Fibroblast of mammary gland (primary cell): ENCODE measurements around the gene SSU72.

ENCODE experiments used
- DNase-seq: peaks from one replicate; pipeline ENCODE4 v3.0.0-alpha.2; 2010; ENCODE audit warnings: low read depth
- H3K4me3 ChIP-seq: 2 replicates; pipeline ENCODE4 v1.5.1; 2011; ENCODE audit warnings: low read depth, mild to moderate bottlenecking, low read length, moderate library complexity; ENCODE audit not compliant: control insufficient read depth
- TF ChIP-seq, protein P1 (sequence below): conservative IDR thresholded peaks from 2 replicates; pipeline ENCODE4 v1.5.1; 2011; ENCODE audit warnings: low read depth, low read length, inconsistent platforms; ENCODE audit not compliant: control insufficient read depth, insufficient read depth

SSU72 gene

DNA sequence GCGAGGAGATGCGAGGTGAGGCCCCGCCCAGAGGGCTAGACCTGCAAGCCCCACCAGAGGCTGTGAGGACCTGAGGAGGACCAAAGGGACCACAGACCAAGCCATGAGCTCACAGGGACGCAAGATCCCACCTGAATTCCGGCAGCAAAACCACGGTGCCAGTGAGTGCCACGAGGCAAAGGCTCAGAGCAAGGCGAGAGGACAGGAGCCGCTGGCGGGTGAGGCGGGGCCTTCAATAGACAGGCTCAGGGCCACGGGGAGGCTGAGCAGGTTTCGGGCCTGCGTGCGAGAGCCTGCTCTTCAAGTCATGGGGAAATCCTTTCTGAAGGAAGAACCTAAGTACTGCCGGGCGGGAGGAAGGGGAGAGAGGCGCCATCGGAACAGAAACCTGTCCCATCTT lies 27.2 kb downstream of the SSU72 start:
- TF ChIP-seq, protein P1, sequence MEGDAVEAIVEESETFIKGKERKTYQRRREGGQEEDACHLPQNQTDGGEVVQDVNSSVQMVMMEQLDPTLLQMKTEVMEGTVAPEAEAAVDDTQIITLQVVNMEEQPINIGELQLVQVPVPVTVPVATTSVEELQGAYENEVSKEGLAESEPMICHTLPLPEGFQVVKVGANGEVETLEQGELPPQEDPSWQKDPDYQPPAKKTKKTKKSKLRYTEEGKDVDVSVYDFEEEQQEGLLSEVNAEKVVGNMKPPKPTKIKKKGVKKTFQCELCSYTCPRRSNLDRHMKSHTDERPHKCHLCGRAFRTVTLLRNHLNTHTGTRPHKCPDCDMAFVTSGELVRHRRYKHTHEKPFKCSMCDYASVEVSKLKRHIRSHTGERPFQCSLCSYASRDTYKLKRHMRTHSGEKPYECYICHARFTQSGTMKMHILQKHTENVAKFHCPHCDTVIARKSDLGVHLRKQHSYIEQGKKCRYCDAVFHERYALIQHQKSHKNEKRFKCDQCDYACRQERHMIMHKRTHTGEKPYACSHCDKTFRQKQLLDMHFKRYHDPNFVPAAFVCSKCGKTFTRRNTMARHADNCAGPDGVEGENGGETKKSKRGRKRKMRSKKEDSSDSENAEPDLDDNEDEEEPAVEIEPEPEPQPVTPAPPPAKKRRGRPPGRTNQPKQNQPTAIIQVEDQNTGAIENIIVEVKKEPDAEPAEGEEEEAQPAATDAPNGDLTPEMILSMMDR: no peak

DNA sequence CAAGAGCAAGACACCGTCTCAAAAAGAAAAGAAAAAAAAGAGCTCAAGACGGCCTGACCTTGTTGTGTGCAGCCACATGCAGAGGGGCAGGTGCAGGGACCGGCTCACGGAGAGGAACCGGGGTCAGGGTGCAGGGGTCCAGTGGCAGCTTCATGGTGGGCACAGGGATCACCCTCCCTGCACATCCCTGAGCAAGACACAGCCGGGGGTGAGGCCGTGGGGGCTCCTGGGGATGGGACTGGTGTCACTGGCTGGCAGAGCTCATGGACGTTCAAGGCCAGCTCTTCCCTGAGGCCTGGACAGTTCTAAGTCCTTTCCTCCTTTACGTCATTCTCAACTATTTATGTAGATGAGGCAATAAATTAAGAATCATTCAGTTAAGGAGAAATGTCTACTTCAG lies 27.7 kb downstream of the SSU72 start:
- no peak overlapping the region for H3K4me3 ChIP-seq
- no peak for DNase-seq
- TF ChIP-seq, protein P1: no peak

More for the DNA sequence above, 27.2 kb downstream of the SSU72 start:
- no peak for DNase-seq
- no peak overlapping the region for H3K4me3 ChIP-seq

DNA sequence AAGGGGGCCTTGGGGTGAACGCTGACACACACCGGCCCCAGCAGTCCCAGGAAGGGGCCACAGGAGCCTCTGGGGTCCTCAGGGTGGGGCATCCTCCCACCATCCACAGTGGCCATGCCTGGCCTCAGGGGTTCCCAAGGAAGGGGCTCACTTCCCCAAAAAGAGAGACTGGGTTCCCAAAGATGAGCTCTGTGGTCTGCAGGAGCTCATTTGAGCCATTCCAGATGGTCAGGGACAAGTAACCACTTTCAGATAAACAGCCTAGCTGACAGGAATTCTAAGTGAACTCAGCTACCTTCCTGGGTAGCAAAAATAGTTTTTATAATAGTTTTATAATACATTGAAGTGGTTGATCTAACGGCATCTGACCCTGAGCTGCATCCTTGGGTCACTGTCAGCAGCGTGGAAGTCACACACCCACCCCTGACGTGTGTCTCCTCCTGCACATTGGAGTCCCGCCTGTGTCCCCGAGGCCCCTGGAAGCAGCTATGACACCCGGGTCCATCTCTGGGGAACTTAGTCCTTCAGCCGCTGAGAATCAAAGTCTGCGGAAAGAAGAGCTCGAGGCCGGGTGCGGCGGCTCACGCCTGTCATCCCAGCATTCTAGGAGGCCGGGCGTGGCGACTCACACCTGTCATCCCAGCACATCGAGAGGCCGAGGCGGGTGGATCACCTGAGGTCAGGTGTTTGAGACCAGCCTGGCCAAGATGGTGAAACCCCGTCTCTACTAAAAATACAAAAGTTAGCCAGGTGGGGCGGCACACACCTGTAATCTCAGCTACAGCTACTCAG lies 28.5 kb downstream of the SSU72 start:
- no peak overlapping the region for H3K4me3 ChIP-seq
- TF ChIP-seq, protein P1: no peak
- no peak for DNase-seq

DNA sequence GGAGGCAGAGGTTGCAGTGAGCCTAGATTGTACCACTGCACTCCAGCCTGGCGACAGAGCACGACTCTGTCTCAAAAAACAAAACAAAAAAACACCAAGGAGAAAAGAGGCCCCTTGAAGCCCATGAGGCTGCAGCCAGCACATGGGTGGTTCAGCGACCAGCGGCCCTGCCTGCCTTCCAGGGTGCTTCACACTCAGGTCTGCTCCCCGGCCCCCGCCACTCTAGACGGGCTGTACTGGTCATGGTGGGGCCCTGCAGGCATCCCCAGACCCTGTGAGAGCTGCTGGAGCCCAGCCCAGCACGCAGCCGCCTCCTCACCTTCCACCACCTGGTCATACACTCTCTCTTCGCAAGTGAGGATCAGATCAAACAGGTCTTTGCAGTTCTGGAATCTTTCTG lies 30.1 kb downstream of the SSU72 start:
- DNase-seq: no peak
- no peak overlapping the region for H3K4me3 ChIP-seq
- TF ChIP-seq, protein P1: no peak

DNA sequence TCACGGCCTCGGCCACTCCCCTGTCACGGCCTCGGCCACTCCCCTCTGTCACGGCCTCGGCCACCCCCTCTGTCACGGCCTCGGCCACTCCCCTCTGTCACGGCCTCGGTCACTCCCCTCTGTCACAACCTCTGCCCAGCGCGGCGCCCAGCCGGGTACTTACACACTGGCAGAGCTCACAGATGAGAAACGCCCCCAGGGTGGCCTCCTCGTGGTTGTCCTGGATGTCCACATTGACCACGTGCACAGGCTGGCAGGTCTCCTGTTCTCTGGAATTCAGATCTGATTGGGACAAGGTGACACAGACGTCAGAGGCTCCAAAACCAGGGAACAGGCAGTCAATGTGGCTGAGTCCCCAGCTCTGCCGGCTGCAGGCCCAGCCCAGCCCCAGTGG lies 31.0 kb downstream of the SSU72 start:
- H3K4me3 ChIP-seq: no peak overlapping the region
- no peak for DNase-seq
- TF ChIP-seq, protein P1: no peak

DNA sequence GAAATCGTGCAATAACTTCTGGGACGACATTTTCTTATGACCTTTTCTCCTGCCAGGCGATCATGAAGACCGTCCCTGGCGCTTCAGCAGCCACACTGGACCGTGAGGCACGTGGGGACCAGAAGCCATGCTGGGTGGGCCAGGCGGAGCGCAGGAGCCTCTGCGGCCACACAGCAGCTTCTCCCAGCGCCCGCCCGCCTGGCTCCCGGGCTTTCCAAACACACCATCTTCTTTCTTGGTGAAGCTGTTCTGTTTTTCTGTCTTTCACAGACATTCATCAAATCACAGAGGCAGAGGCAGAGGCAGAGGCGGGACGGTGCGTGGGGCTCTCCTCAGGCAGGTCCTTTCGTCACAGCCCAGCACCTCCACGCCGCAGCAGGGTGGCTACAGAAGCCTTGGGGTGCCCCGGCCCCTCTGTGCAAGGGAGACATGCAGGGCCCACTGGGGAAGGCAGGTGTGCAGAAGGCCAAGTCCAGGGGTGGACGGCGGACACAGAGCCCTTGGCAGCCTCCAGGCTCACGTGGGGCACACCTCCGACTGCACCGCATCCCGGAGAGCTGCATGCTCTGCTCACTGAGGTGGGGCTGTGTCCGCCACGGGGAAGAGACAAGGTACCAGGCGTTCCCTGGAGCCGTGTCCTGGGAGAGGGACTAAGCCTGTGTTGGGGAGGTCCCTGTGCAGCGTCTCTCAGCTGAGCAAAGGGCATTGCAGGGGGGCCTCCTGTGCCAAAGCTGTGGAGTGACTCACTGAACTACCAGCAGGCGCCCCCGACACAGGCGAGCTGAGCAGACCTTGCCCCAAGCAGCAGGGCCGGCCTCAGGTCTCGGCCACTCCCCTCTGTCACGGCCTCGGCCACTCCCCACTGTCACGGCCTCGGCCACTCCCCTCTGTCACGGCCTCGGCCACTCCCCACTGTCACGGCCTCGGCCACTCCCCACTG lies 31.6 kb downstream of the SSU72 start:
- H3K4me3 ChIP-seq: no peak overlapping the region
- DNase-seq: no peak
- TF ChIP-seq, protein P1: no peak
